SU-DHL-6 (cell line): Measurements from ENCODE around the gene ATP6V0E2.
A peak's percentile ranks its signal among the peaks of the same experiment; 100 is the strongest.

Source experiments
- H2AFZ ChIP-seq: fragments of 200-600 bp; sonication (generic); 2 replicates; pipeline ENCODE4 v1.6.1; 2014; ENCODE audit warnings: low read depth, mild to moderate bottlenecking, moderate library complexity, mixed read lengths, antibody characterized with exemption, low read length; ENCODE audit not compliant: severe bottlenecking
- H3F3A ChIP-seq: fragments of 200-600 bp; shearing (Covaris generic); 2 replicates; pipeline ENCODE4 v1.6.0; 2016; ENCODE audit warnings: antibody characterized with exemption, mild to moderate bottlenecking; ENCODE audit not compliant: insufficient read depth
- H3K27ac ChIP-seq: fragments of 200-600 bp; sonication (generic); 2 replicates; pipeline ENCODE4 v1.5.1; 2016; ENCODE audit warnings: low read depth, mild to moderate bottlenecking, low read length, moderate library complexity, mixed read lengths
- H3K27me3 ChIP-seq: fragments of 200-600 bp; sonication (generic), shearing (Covaris generic); 2 replicates; pipeline ENCODE4 v1.6.0; 2014; ENCODE audit warnings: mild to moderate bottlenecking, low read length
- H3K36me3 ChIP-seq: fragments of 200-600 bp; sonication (generic); 2 replicates; pipeline ENCODE4 v1.6.1; 2014; ENCODE audit warnings: mild to moderate bottlenecking, low read length, mixed read lengths
- H3K4me2 ChIP-seq: fragments of 300-600, 200-600 bp; shearing (Covaris generic), sonication (generic); 2 replicates; pipeline ENCODE4 v1.6.0; 2014; ENCODE audit warnings: low read length, low read depth, mild to moderate bottlenecking; ENCODE audit not compliant: poor library complexity, severe bottlenecking
- H3K4me3 ChIP-seq: fragments of 200-600 bp; sonication (generic); 2 replicates; pipeline ENCODE4 v1.5.1; 2014; ENCODE audit warnings: antibody characterized with exemption, low read length, mild to moderate bottlenecking, mixed read lengths; ENCODE audit not compliant: insufficient read depth, poor library complexity, severe bottlenecking
- H3K79me2 ChIP-seq: fragments of 200-600 bp; sonication (generic); 2 replicates; pipeline ENCODE4 v1.6.1; 2014; ENCODE audit warnings: mild to moderate bottlenecking, low read length, moderate library complexity; ENCODE audit not compliant: insufficient read depth
- H3K9ac ChIP-seq: fragments of 200-600 bp; sonication (generic); 2 replicates; pipeline ENCODE4 v1.7.0; 2014; ENCODE audit warnings: mild to moderate bottlenecking, low read length
- H3K9me2 ChIP-seq: fragments of 200-600 bp; sonication (generic); replicated peaks from 2 replicates; pipeline ENCODE4 v1.6.1; 2014; ENCODE audit warnings: low read length; ENCODE audit not compliant: insufficient read depth
- H3K9me3 ChIP-seq: fragments of 200-600 bp; sonication (generic); 2 replicates; pipeline ENCODE4 v1.6.1; 2014; ENCODE audit warnings: low read length, mixed read lengths; ENCODE audit not compliant: insufficient read depth
- H4K20me1 ChIP-seq: fragments of 200-600 bp; sonication (generic); 2 replicates; pipeline ENCODE4 v1.6.1; 2014; ENCODE audit warnings: low read depth, mild to moderate bottlenecking, antibody characterized with exemption, low read length, moderate library complexity, mixed read lengths
- CTCF ChIP-seq: fragments of 200-600 bp; sonication (generic); IDR thresholded peaks from one replicate; pipeline ENCODE4 v1.5.1; 2017; ENCODE audit warnings: antibody characterized with exemption, mild to moderate bottlenecking, low read length, moderate library complexity; ENCODE audit not compliant: insufficient read depth, poor library complexity, severe bottlenecking
- EZH2phosphoT487 ChIP-seq: fragments of 200-600 bp; sonication (generic), shearing (Covaris generic); conservative IDR thresholded peaks from 2 replicates; pipeline ENCODE4 v1.6.1; 2018; ENCODE audit warnings: mild to moderate bottlenecking, antibody characterized with exemption, low read length, moderate library complexity, mixed read lengths

The ATP6V0E2 gene

GRCh38 chr7:149872419-149873073, 1.2 kb upstream of the ATP6V0E2 start:
- Histone ChIP-seq H3K9me2 (no peaks in the 10 kb centered on the region), H3F3A (no peaks in the 10 kb centered on the region), H3K4me3 (peak overlapping the region; percentile 76), H3K27ac (no peak overlapping the region), H3K79me2 (no peaks in the 10 kb centered on the region), H3K9me3 (no peaks in the 10 kb centered on the region), H4K20me1 (no peaks in the 10 kb centered on the region), H2AFZ (no peak overlapping the region), H3K9ac (peak overlapping the region; percentile 65), H3K27me3 (no peaks in the 10 kb centered on the region), H3K4me2 (peak overlapping the region; percentile 84), H3K36me3 (no peaks in the 10 kb centered on the region)
- TF ChIP-seq CTCF: no peak
- no peak for TF ChIP-seq EZH2phosphoT487

- Histone ChIP-seq H3K27me3 (no peaks in the 10 kb centered on the region), H3F3A (no peaks in the 10 kb centered on the region), H3K9ac (peak overlapping the region; percentile 65), H3K27ac (no peak overlapping the region), H3K36me3 (no peaks in the 10 kb centered on the region), H2AFZ (peak overlapping the region; percentile 88), H3K79me2 (no peaks in the 10 kb centered on the region), H4K20me1 (no peaks in the 10 kb centered on the region), H3K4me3 (peak overlapping the region; percentile 76), H3K4me2 (peak overlapping the region; percentile 84), H3K9me2 (no peaks in the 10 kb centered on the region), H3K9me3 (no peaks in the 10 kb centered on the region)
- TF ChIP-seq EZH2phosphoT487 (no peak), CTCF (no peak)
These were observed 338 bp downstream of the ATP6V0E2 start for GRCh38 chr7:149873970-149874643.

- Histone ChIP-seq H3K9me2 (no peaks in the 10 kb centered on the region), H3F3A (no peaks in the 10 kb centered on the region), H3K27ac (no peak overlapping the region), H3K36me3 (no peaks in the 10 kb centered on the region), H3K9me3 (no peaks in the 10 kb centered on the region), H4K20me1 (no peaks in the 10 kb centered on the region), H3K79me2 (no peaks in the 10 kb centered on the region), H3K4me3 (no peak overlapping the region), H2AFZ (peak overlapping the region; percentile 88), H3K27me3 (no peaks in the 10 kb centered on the region), H3K4me2 (peak overlapping the region; percentile 84), H3K9ac (peak overlapping the region; percentile 65; the same call in 1 of the 2 replicates)
- no peak for TF ChIP-seq EZH2phosphoT487
- TF ChIP-seq CTCF: no peak
These were observed 867 bp downstream of the ATP6V0E2 start for GRCh38 chr7:149874644-149875028.
